HFFc6 (cell line): ENCODE results near the gene ZNF771. TPM values are rescaled to one million over a fixed set of nuclear protein-coding genes. Genes with fewer than 3 reads are reported as not detected.
"Not testable (repeated sequence)": the region's sequence is repeated elsewhere in the genome, so short reads cannot be mapped to it uniquely, and the experiment has no call there.

ENCODE experiments used
- DNase-seq: peaks from one replicate; pipeline ENCODE4 v3.0.0-alpha.2; 2018
- H3K27ac Mint-ChIP-seq: 2 replicates; pipeline ENCODE4 v1.8.0; 2020; ENCODE audit warnings: mild to moderate bottlenecking, mixed read lengths
- H3K27me3 Mint-ChIP-seq: 2 replicates; pipeline ENCODE4 v1.8.0; 2021; ENCODE audit warnings: mild to moderate bottlenecking, moderate library complexity, mixed read lengths; ENCODE audit not compliant: insufficient read depth
- H3K36me3 Mint-ChIP-seq: 2 replicates; pipeline ENCODE4 v1.8.0; 2021; ENCODE audit warnings: low read depth, mixed read lengths
- H3K4me1 Mint-ChIP-seq: 2 replicates; pipeline ENCODE4 v1.8.0; 2020; ENCODE audit warnings: low read depth, mixed read lengths
- H3K4me3 Mint-ChIP-seq: 2 replicates; pipeline ENCODE4 v1.8.0; 2020; ENCODE audit warnings: mild to moderate bottlenecking, moderate library complexity, mixed read lengths
- H3K9me3 Mint-ChIP-seq: 2 replicates; pipeline ENCODE4 v1.8.0; 2020; ENCODE audit warnings: mild to moderate bottlenecking, mixed read lengths
- total RNA-seq, 6 experiments: library from RNA; stranded (reverse); fragmentation: NEBNext Ultra II Directional; extraction: Animal tissue kit (Norgen Biotek cat#: 25700); gene quantifications; 2 replicates in 1 of 6; 3 replicates in 5 of 6; pipeline ENCODE4 v1.2.3, GENCODE V29; 2021
- TF ChIP-seq, protein P1 (sequence below): fragments of 200-600 bp; sonication (generic); IDR thresholded peaks from 2 replicates; pipeline ENCODE4 v1.5.0; 2021; ENCODE audit warnings: antibody characterized with exemption, mild to moderate bottlenecking

Gene ZNF771
- total RNA-seq, 6 experiments from 2014 or later = 15.8 to 19.1 (median 16.8) TPM

DNA sequence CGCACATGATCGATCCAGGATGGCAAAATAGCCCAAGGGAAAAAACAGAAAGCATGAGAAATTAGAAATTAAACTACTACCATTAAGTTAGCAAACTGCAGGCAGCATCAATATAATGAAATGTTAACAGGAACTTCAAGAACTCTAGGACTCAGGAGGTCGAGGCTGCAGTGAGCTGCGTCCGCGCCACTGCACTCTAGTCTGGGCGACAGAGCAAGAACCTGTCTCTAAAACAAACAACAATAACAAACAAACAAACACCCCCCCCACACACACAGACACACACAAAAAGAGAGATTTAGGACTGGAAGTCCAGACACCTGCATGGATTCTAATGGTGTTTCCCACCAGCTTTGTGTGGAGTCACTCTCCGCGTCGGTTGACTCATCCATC is 38.8 kb downstream of the ZNF771 start:
- H3K27ac Mint-ChIP-seq = peak overlapping the region; percentile 96
- TF ChIP-seq, protein P1, sequence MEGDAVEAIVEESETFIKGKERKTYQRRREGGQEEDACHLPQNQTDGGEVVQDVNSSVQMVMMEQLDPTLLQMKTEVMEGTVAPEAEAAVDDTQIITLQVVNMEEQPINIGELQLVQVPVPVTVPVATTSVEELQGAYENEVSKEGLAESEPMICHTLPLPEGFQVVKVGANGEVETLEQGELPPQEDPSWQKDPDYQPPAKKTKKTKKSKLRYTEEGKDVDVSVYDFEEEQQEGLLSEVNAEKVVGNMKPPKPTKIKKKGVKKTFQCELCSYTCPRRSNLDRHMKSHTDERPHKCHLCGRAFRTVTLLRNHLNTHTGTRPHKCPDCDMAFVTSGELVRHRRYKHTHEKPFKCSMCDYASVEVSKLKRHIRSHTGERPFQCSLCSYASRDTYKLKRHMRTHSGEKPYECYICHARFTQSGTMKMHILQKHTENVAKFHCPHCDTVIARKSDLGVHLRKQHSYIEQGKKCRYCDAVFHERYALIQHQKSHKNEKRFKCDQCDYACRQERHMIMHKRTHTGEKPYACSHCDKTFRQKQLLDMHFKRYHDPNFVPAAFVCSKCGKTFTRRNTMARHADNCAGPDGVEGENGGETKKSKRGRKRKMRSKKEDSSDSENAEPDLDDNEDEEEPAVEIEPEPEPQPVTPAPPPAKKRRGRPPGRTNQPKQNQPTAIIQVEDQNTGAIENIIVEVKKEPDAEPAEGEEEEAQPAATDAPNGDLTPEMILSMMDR = no peak
- peak overlapping the region; percentile 89 for H3K4me3 Mint-ChIP-seq
- peaks cover 23% of the 10 kb centered on the region for H3K4me1 Mint-ChIP-seq
- H3K9me3 Mint-ChIP-seq = peaks cover 4% of the 10 kb centered on the region
- H3K36me3 Mint-ChIP-seq = peaks cover 27% of the 10 kb centered on the region
- no peaks in the 10 kb centered on the region; the same call in none of the 2 replicates for H3K27me3 Mint-ChIP-seq
- no peak for DNase-seq

GRCh38 chr16:30447512-30448226 is 40.3 kb downstream of the ZNF771 start:
- DNase-seq = no peak
- H3K27me3 Mint-ChIP-seq = peaks cover 5% of the 10 kb centered on the region
- H3K9me3 Mint-ChIP-seq = peaks cover 4% of the 10 kb centered on the region
- H3K36me3 Mint-ChIP-seq = peaks cover 27% of the 10 kb centered on the region
- H3K4me1 Mint-ChIP-seq = peaks cover 23% of the 10 kb centered on the region
- H3K4me3 Mint-ChIP-seq = no peak overlapping the region
- TF ChIP-seq, protein P1 = no peak
- no peak overlapping the region for H3K27ac Mint-ChIP-seq

DNA sequence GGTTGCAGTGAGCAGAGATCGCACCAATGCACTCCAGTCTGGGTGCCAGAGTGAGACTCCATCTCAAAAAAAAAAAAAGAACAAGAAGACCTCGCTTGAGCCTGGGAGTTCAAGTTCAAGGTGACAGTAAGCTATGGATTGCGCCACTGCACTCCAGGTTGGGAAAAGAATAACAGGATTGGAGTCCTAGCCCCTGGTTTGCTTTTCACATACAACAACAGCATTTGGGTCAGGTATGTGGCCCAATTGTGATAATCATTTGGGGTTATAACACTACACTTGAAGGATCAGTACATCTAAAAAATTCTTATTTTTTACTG is 41.7 kb downstream of the ZNF771 start:
- peaks cover 15% of the 10 kb centered on the region for H3K4me1 Mint-ChIP-seq
- peaks cover 14% of the 10 kb centered on the region for H3K36me3 Mint-ChIP-seq
- no peak overlapping the region for H3K4me3 Mint-ChIP-seq
- TF ChIP-seq, protein P1 = no peak
- no peak for DNase-seq
- H3K27ac Mint-ChIP-seq = no peak overlapping the region
- H3K27me3 Mint-ChIP-seq = peaks cover 6% of the 10 kb centered on the region
- peaks cover 4% of the 10 kb centered on the region for H3K9me3 Mint-ChIP-seq

- H3K27me3 Mint-ChIP-seq = peaks cover 19% of the 10 kb centered on the region
- H3K4me1 Mint-ChIP-seq, H3K36me3 Mint-ChIP-seq, H3K9me3 Mint-ChIP-seq, H3K4me3 Mint-ChIP-seq, DNase-seq, H3K27ac Mint-ChIP-seq: not testable (repeated sequence)
Measured at GRCh38 chr16:30452709-30453580, 45.5 kb downstream of the ZNF771 start.

DNA sequence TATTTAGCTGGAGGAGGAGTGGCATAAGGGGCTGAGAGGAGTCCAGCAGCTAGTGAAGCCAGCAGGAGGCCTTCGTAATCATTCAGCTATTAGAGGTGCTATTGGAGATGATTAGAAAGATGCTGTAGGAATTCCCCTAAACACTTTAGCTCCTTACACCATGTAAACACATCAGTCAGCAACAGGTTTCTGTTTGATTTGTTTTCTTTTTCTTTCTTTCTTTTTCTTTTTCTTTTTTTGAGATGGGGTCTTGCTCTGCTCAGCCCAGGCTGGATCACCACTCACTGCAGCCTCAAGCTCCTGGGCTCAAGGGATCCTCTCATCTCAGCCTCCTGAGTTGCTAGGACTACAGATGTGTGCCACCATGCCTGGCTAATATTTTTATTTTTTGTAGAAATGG is 48.9 kb downstream of the ZNF771 start:
- H3K27me3 Mint-ChIP-seq = peaks cover 27% of the 10 kb centered on the region
- no peak for DNase-seq
- H3K36me3 Mint-ChIP-seq = no peaks in the 10 kb centered on the region
- no peaks in the 10 kb centered on the region for H3K9me3 Mint-ChIP-seq
- H3K27ac Mint-ChIP-seq = no peak overlapping the region
- TF ChIP-seq, protein P1 = no peak
- no peaks in the 10 kb centered on the region for H3K4me1 Mint-ChIP-seq
- H3K4me3 Mint-ChIP-seq = no peak overlapping the region

DNA sequence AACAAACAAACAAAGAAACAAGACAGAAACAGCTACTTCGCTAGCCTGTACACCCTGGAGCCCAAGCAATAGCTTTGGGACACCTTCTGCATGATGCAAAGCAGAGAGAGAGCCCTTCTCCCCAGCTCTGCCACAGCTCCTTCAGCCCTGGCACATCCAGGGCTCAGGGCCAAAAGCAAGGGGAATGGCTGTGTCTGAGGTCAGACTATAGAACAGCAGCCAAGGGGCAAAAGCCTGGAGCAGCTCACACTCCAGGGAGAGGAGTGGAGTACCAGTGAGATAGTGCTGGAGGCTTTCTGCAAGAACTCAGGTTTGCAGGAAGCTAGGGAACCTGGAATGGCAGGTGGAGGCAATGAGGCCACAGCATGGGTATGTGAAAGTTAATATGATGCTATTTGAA is 49.9 kb downstream of the ZNF771 start:
- Mint-ChIP-seq H3K4me1 (no peaks in the 10 kb centered on the region), H3K27me3 (peaks cover 27% of the 10 kb centered on the region), H3K27ac (no peak overlapping the region), H3K9me3 (no peaks in the 10 kb centered on the region), H3K4me3 (no peak overlapping the region), H3K36me3 (no peaks in the 10 kb centered on the region)
- no peak for DNase-seq
- TF ChIP-seq, protein P1 = no peak
